Panc1 (cell line): ENCODE results near the gene HRCT1. TPM values are rescaled to one million over a fixed set of nuclear protein-coding genes. Genes with fewer than 3 reads are reported as not detected.

Experiments used
- ATAC-seq: fragments of 200-7000 bp; cut with Tn5 transposase; 2 replicates; pipeline ENCODE4 v1.9.1; 2020; ENCODE audit warnings: mild to moderate bottlenecking, moderate library complexity
- BruUV-seq: library from RNA; stranded (reverse); fragments of 400-500 nt; replicated peaks from 2 replicates; lab custom pipeline; 2021; lab: Mats Ljungman, UMichigan
- CTCF ChIA-PET: fragments of 300-600 bp; sonication (Branson Sonifier 250); formaldehyde crosslinking; loops from one replicate; lab custom pipeline; 2022; ENCODE audit warnings: antibody characterized with exemption; lab: Charles Lee
- POLR2A ChIA-PET: fragments of 300-600 bp; sonication (Branson Sonifier 250); formaldehyde crosslinking; loops from one replicate; lab custom pipeline; 2022; ENCODE audit warnings: antibody characterized with exemption; lab: Charles Lee
- DNase-seq: peaks from one replicate; pipeline ENCODE4 v3.0.0-alpha.2; 2010; ENCODE audit warnings: low read depth, low spot score
- H3K27ac ChIP-seq: 2 replicates; pipeline ENCODE4 v1.5.1; 2011; ENCODE audit warnings: mild to moderate bottlenecking, low read length, inconsistent platforms
- H3K27me3 ChIP-seq: fragments of 200-500 bp; sonication (Bioruptor generic); 2 replicates; pipeline ENCODE4 v1.6.0; 2014; ENCODE audit warnings: low read length, inconsistent platforms; ENCODE audit not compliant: control insufficient read depth, insufficient read depth
- H3K36me3 ChIP-seq: fragments of 200-500 bp; sonication (Bioruptor generic); 2 replicates; pipeline ENCODE4 v1.5.1; 2014; ENCODE audit warnings: inconsistent platforms, mild to moderate bottlenecking, low read length, moderate library complexity; ENCODE audit not compliant: control insufficient read depth, insufficient read depth
- H3K4me1 ChIP-seq: 2 replicates; pipeline ENCODE4 v1.5.1; 2011; ENCODE audit warnings: inconsistent platforms, mild to moderate bottlenecking, low read length, moderate library complexity; ENCODE audit not compliant: control insufficient read depth, insufficient read depth
- H3K4me3 ChIP-seq, 2 experiments: 2 replicates each; pipeline ENCODE4 v1.5.1; 2011 to 2012; ENCODE audit warnings: low read depth in 2 of 2, low read length in 2 of 2, mild to moderate bottlenecking in 2 of 2, inconsistent platforms in 1 of 2, moderate library complexity in 1 of 2
- H3K9me3 ChIP-seq: fragments of 200-500 bp; sonication (Bioruptor generic); 2 replicates; pipeline ENCODE4 v1.5.1; 2014; ENCODE audit warnings: low read depth, mild to moderate bottlenecking, inconsistent platforms, low read length, moderate library complexity; ENCODE audit not compliant: control insufficient read depth, insufficient read depth
- CTCF ChIP-seq: fragments of 450-650 bp; IDR thresholded peaks from 2 replicates; pipeline ENCODE4 v1.5.1; 2017; ENCODE audit warnings: mild to moderate bottlenecking
- POLR2AphosphoS5 ChIP-seq: IDR thresholded peaks from 2 replicates; pipeline ENCODE4 v1.6.1; 2012; ENCODE audit warnings: mild to moderate bottlenecking, low read depth, low read length, moderate library complexity
- REST ChIP-seq, 2 experiments: IDR thresholded peaks; 2 replicates each; pipeline ENCODE4 v1.6.1; 2011 to 2012; ENCODE audit warnings: low read depth in 2 of 2, control low read depth in 1 of 2, low read length in 1 of 2, mild to moderate bottlenecking in 1 of 2, moderate library complexity in 1 of 2; ENCODE audit not compliant: insufficient read depth in 1 of 2
- SIN3A ChIP-seq: IDR thresholded peaks from 2 replicates; pipeline ENCODE4 v1.6.1; 2012; ENCODE audit warnings: low read depth, mild to moderate bottlenecking, low read length, moderate library complexity, borderline replicate concordance; ENCODE audit not compliant: insufficient read depth
- TCF7L2 ChIP-seq: IDR thresholded peaks from 2 replicates; pipeline ENCODE4 v1.6.1; 2011; ENCODE audit warnings: mild to moderate bottlenecking, low read depth, low read length, inconsistent platforms
- in situ Hi-C: cut with HindIII; loops from 2 replicates; pipeline ENCODE4 v1.10.0; 2016; ENCODE audit warnings: low sequenced_read_pairs, low pct_unique_long_range_greater_than_20kb
- intact Hi-C: fragments of 100-400 bp; cut with micrococcal nuclease; formaldehyde crosslinking; loops from one replicate; pipeline ENCODE4 v1.10.0; 2022; ENCODE audit not compliant: unreplicated experiment
- total RNA-seq: library from RNA; stranded (reverse); gene quantifications from one replicate; pipeline ENCODE4 v1.2.1, GENCODE V29; 2021; ENCODE audit not compliant: unreplicated experiment

HRCT1 gene
- total RNA-seq, 1 experiment from 2014 or later, result not detected

- Histone ChIP-seq H3K27me3 (0 out of 2 replicates have a peak, but pooled peaks cover 2% of the 10 kb centered on the region), H3K27ac (no peak overlapping the region), H3K9me3 (no peaks in the 10 kb centered on the region), H3K4me3 (no peak overlapping the region), H3K4me1 (no peaks in the 10 kb centered on the region), H3K36me3 (no peaks in the 10 kb centered on the region)
- DNase-seq (no peak), ATAC-seq (no peak)
- POLR2A ChIA-PET, result no interaction called here
- TF ChIP-seq POLR2AphosphoS5 (no peak), TCF7L2 (no peak), REST (IDR thresholded peaks at IDR 0.05; ENCODE audit: insufficient read depth in 1 of 2, low read depth in 2 of 2, low read length in 1 of 2) (no peak), CTCF (no peak), SIN3A (no peak)
- in situ Hi-C loops, result no loop called here
- no TSS peak for BruUV-seq
- CTCF ChIA-PET, result interaction anchor here (0.8 to 1.7 kb wide), 2 partner anchors 19 to 37 kb away, joined by 3 to 4 read pairs; no protein-coding TSS in a partner anchor
- intact Hi-C loops, result no loop called here
Measured at GRCh38 chr9:35863583-35863982, 42.4 kb upstream of the HRCT1 start.

- H3K4me1 ChIP-seq, result no peaks in the 10 kb centered on the region
- no peak overlapping the region for H3K4me3 ChIP-seq
- in situ Hi-C loops, result no loop called here
- DNase-seq, result no peak
- no peak for ATAC-seq
- no TSS peak for BruUV-seq
- H3K36me3 ChIP-seq, result no peaks in the 10 kb centered on the region
- ChIA-PET CTCF (interaction anchor here (0.6 to 0.9 kb wide), 2 partner anchors 17 to 75 kb away, joined by 3 to 9 read pairs; no protein-coding TSS in a partner anchor), POLR2A (interaction anchor here (0.6 kb wide), 1 partner anchor 105 kb away, joined by 5 read pairs; no protein-coding TSS in a partner anchor)
- TF ChIP-seq POLR2AphosphoS5 (no peak), TCF7L2 (no peak), SIN3A (no peak), REST (IDR thresholded peaks at IDR 0.05; ENCODE audit: insufficient read depth in 1 of 2, low read depth in 2 of 2, low read length in 1 of 2) (no peak), CTCF (no peak)
- no peaks in the 10 kb centered on the region for H3K9me3 ChIP-seq
- H3K27ac ChIP-seq, result no peak overlapping the region
- intact Hi-C loops, result no loop called here
- 0 out of 2 replicates have a peak, but pooled peaks cover 2% of the 10 kb centered on the region for H3K27me3 ChIP-seq
Measured at GRCh38 chr9:35864695-35865255, 41.2 kb upstream of the HRCT1 start.
